Measurements from ENCODE around the gene IMMP2L. TPM values are rescaled to one million over a fixed set of nuclear protein-coding genes. Genes with fewer than 3 reads are reported as not detected.

The IMMP2L gene
- total and polyA plus RNA-seq, 4 donors: 7.3 to 21.1 (median 12.4) TPM

DNA sequence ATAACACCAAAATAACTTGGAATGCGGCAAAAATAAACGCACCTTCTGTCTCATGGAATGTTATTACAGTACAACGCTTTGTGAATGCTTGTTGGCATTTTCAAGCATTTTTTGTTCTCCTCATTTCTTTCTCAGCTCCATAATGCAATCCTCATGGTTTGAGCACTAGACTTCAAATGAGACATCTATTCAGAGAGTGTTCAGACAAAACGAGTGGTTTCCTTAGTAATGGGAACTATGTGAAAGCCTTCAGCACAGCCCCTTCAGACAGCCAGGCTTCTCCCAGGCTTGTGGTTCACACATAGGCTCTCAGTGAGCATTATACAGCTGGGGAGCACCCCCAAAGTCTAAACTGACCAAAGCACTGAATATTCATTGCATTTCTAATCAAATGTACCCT is 479.9 kb downstream of the IMMP2L start:
- TF ChIP-seq YY1 (IDR thresholded peaks at IDR 0.05): no peak
- DNase-seq (ENCODE audit: low spot score): no peak
- Histone ChIP-seq H3K27me3 (ENCODE audit: control insufficient read depth in 4 of 4, insufficient read depth in 4 of 4, low read length in 3 of 4) (no peaks in the 10 kb centered on the region), H3K9ac (ENCODE audit: low read depth in 1 of 2, low read length in 2 of 2) (no peak overlapping the region), H3K4me1 (ENCODE audit: control insufficient read depth in 4 of 4, insufficient read depth in 4 of 4, low read length in 3 of 4) (no peaks in the 10 kb centered on the region), H3K36me3 (ENCODE audit: control insufficient read depth in 4 of 4, insufficient read depth in 3 of 4, low read depth in 1 of 4, low read length in 3 of 4) (no peaks in the 10 kb centered on the region), H3K27ac (ENCODE audit: low read depth in 1 of 2, low read length in 2 of 2) (no peak overlapping the region), H3K4me3 (ENCODE audit: low read depth in 1 of 3, low read length in 3 of 3) (no peak overlapping the region), H3K9me3 (ENCODE audit: control insufficient read depth in 4 of 4, low read length in 3 of 4) (no peaks in the 10 kb centered on the region)
- 79% methylated on average over 4 of the region's 4 CpGs for WGBS

DNA sequence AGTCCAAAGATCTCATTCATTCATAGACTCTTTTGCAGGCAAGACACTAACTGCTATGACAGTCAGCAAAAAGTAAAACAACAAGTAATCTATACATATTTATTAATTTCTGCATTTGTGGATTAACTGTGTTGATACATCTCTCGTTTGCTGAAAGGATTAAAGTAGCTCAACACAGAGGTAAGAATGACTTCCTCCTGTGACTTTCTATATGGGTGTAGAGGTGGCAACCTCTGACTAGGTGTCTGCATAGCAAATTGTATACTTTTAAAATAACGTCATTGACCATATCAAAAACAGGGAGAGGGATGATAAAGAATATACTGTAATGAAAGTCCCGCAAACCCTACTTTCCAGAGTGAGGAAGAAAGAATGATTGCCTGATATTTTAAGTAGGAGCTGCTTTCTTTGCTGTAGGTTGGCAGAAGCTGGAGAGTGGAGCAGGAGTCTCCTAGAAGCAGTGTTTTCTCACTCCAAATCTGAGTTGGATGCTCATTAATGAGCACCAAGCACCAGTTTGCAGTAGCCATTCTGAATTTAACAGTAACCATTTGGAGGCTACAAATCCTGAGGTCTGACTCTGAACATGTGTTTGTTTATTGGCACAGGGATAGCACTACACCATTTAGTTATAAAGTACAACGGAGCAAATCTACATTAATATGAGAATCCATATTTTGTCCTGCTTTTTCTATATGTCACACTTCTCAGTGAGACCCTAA is 480.6 kb downstream of the IMMP2L start:
- Histone ChIP-seq H3K4me3 (ENCODE audit: low read depth in 1 of 3, low read length in 3 of 3) (no peak overlapping the region), H3K27ac (ENCODE audit: low read depth in 1 of 2, low read length in 2 of 2) (no peak overlapping the region), H3K9ac (ENCODE audit: low read depth in 1 of 2, low read length in 2 of 2) (no peak overlapping the region), H3K27me3 (ENCODE audit: control insufficient read depth in 4 of 4, insufficient read depth in 4 of 4, low read length in 3 of 4) (no peaks in the 10 kb centered on the region), H3K9me3 (ENCODE audit: control insufficient read depth in 4 of 4, low read length in 3 of 4) (no peaks in the 10 kb centered on the region), H3K36me3 (ENCODE audit: control insufficient read depth in 4 of 4, insufficient read depth in 3 of 4, low read depth in 1 of 4, low read length in 3 of 4) (no peaks in the 10 kb centered on the region), H3K4me1 (ENCODE audit: control insufficient read depth in 4 of 4, insufficient read depth in 4 of 4, low read length in 3 of 4) (no peaks in the 10 kb centered on the region)
- 90% methylated on average over 4 of the region's 4 CpGs for WGBS
- TF ChIP-seq HNF4G (IDR thresholded peaks at IDR 0.05): no peak
- TF ChIP-seq RXRA (IDR thresholded peaks at IDR 0.05): no peak
- TF ChIP-seq HNF4A (conservative IDR thresholded peaks at IDR 0.05): no peak
- TF ChIP-seq, protein P1, sequence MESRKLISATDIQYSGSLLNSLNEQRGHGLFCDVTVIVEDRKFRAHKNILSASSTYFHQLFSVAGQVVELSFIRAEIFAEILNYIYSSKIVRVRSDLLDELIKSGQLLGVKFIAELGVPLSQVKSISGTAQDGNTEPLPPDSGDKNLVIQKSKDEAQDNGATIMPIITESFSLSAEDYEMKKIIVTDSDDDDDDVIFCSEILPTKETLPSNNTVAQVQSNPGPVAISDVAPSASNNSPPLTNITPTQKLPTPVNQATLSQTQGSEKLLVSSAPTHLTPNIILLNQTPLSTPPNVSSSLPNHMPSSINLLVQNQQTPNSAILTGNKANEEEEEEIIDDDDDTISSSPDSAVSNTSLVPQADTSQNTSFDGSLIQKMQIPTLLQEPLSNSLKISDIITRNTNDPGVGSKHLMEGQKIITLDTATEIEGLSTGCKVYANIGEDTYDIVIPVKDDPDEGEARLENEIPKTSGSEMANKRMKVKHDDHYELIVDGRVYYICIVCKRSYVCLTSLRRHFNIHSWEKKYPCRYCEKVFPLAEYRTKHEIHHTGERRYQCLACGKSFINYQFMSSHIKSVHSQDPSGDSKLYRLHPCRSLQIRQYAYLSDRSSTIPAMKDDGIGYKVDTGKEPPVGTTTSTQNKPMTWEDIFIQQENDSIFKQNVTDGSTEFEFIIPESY (IDR thresholded peaks at IDR 0.05): no peak
- TF ChIP-seq, protein P2, sequence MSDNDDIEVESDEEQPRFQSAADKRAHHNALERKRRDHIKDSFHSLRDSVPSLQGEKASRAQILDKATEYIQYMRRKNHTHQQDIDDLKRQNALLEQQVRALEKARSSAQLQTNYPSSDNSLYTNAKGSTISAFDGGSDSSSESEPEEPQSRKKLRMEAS (IDR thresholded peaks at IDR 0.05): no peak
- TF ChIP-seq FOXA2 (IDR thresholded peaks at IDR 0.05): no peak
- no peak for TF ChIP-seq RAD21 (IDR thresholded peaks at IDR 0.05)
- TF ChIP-seq TAF1 (conservative IDR thresholded peaks at IDR 0.05): no peak
- TF ChIP-seq, protein P3, sequence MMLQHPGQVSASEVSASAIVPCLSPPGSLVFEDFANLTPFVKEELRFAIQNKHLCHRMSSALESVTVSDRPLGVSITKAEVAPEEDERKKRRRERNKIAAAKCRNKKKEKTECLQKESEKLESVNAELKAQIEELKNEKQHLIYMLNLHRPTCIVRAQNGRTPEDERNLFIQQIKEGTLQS (IDR thresholded peaks at IDR 0.05): no peak
- TF ChIP-seq GABPA (IDR thresholded peaks at IDR 0.05 in 1 of 2, conservative IDR thresholded peaks at IDR 0.05 in 1 of 2): no peak
- no peak for TF ChIP-seq JUND (IDR thresholded peaks at IDR 0.05)
- DNase-seq (ENCODE audit: low spot score): no peak

DNA sequence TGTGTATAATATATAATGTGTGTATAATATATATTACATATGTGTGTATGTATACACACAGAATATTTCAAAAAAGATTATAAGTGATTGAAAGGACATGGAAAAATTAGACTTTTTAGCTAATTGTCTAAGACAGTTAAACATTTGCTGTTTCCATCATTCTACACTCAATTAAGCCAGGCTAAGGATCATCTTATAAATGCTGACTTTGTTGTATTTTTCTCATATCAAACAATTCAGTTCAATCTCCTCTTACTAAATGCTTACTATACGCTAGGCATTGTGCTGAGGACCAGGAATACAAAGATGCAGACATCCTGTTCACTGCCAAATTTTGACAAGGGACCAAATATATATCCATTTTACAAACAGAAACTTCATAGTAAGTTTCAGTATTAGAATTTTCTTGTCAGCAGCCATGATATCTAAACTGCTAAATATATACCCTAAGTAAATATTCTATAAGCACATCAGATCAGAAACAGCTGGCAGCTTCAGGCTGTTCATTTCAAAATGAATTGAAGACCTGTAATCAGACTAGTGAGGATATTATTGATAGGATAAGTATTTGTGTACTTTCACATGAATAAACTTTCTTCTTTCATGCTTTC is 481.7 kb downstream of the IMMP2L start:
- no peaks in the 10 kb centered on the region for H3K4me1 ChIP-seq (ENCODE audit: control insufficient read depth in 4 of 4, insufficient read depth in 4 of 4, low read length in 3 of 4)
- H3K9ac ChIP-seq (ENCODE audit: low read depth in 1 of 2, low read length in 2 of 2): no peak overlapping the region
- no peaks in the 10 kb centered on the region for H3K9me3 ChIP-seq (ENCODE audit: control insufficient read depth in 4 of 4, low read length in 3 of 4)
- DNase-seq (ENCODE audit: low spot score): no peak
- H3K36me3 ChIP-seq (ENCODE audit: control insufficient read depth in 4 of 4, insufficient read depth in 3 of 4, low read depth in 1 of 4, low read length in 3 of 4): no peaks in the 10 kb centered on the region
- H3K4me3 ChIP-seq (ENCODE audit: low read depth in 1 of 3, low read length in 3 of 3): no peak overlapping the region
- no peak overlapping the region for H3K27ac ChIP-seq (ENCODE audit: low read depth in 1 of 2, low read length in 2 of 2)
- H3K27me3 ChIP-seq (ENCODE audit: control insufficient read depth in 4 of 4, insufficient read depth in 4 of 4, low read length in 3 of 4): no peaks in the 10 kb centered on the region
- WGBS: 96% methylated on average over 1 of the region's 1 CpG
- TF ChIP-seq RAD21 (IDR thresholded peaks at IDR 0.05) (no peak), JUND (IDR thresholded peaks at IDR 0.05) (no peak), FOXA1 (IDR thresholded peaks at IDR 0.05) (no peak), FOXA2 (IDR thresholded peaks at IDR 0.05) (no peak), TAF1 (conservative IDR thresholded peaks at IDR 0.05) (no peak), YY1 (IDR thresholded peaks at IDR 0.05) (no peak), HNF4A (conservative IDR thresholded peaks at IDR 0.05) (no peak), NR2F2 (IDR thresholded peaks at IDR 0.05) (no peak), GABPA (IDR thresholded peaks at IDR 0.05 in 1 of 2, conservative IDR thresholded peaks at IDR 0.05 in 1 of 2) (no peak), HNF4G (IDR thresholded peaks at IDR 0.05) (no peak)
- TF ChIP-seq, protein P1 (IDR thresholded peaks at IDR 0.05): no peak
- TF ChIP-seq, protein P4, sequence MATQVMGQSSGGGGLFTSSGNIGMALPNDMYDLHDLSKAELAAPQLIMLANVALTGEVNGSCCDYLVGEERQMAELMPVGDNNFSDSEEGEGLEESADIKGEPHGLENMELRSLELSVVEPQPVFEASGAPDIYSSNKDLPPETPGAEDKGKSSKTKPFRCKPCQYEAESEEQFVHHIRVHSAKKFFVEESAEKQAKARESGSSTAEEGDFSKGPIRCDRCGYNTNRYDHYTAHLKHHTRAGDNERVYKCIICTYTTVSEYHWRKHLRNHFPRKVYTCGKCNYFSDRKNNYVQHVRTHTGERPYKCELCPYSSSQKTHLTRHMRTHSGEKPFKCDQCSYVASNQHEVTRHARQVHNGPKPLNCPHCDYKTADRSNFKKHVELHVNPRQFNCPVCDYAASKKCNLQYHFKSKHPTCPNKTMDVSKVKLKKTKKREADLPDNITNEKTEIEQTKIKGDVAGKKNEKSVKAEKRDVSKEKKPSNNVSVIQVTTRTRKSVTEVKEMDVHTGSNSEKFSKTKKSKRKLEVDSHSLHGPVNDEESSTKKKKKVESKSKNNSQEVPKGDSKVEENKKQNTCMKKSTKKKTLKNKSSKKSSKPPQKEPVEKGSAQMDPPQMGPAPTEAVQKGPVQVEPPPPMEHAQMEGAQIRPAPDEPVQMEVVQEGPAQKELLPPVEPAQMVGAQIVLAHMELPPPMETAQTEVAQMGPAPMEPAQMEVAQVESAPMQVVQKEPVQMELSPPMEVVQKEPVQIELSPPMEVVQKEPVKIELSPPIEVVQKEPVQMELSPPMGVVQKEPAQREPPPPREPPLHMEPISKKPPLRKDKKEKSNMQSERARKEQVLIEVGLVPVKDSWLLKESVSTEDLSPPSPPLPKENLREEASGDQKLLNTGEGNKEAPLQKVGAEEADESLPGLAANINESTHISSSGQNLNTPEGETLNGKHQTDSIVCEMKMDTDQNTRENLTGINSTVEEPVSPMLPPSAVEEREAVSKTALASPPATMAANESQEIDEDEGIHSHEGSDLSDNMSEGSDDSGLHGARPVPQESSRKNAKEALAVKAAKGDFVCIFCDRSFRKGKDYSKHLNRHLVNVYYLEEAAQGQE (IDR thresholded peaks at IDR 0.05): no peak
- TF ChIP-seq, protein P5, sequence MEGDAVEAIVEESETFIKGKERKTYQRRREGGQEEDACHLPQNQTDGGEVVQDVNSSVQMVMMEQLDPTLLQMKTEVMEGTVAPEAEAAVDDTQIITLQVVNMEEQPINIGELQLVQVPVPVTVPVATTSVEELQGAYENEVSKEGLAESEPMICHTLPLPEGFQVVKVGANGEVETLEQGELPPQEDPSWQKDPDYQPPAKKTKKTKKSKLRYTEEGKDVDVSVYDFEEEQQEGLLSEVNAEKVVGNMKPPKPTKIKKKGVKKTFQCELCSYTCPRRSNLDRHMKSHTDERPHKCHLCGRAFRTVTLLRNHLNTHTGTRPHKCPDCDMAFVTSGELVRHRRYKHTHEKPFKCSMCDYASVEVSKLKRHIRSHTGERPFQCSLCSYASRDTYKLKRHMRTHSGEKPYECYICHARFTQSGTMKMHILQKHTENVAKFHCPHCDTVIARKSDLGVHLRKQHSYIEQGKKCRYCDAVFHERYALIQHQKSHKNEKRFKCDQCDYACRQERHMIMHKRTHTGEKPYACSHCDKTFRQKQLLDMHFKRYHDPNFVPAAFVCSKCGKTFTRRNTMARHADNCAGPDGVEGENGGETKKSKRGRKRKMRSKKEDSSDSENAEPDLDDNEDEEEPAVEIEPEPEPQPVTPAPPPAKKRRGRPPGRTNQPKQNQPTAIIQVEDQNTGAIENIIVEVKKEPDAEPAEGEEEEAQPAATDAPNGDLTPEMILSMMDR (IDR thresholded peaks at IDR 0.05; ENCODE audit: low read depth, low read length, missing input control): no peak

Data from liver (tissue), 9 donors.